HepG2 (cell line): ENCODE results near the gene PPP1R15B. TPM values are rescaled to one million over a fixed set of nuclear protein-coding genes. Genes with fewer than 3 reads are reported as not detected.

Source experiments
- ATAC-seq: fragments of 200-7000 bp; cut with Tn5 transposase; 3 replicates; pipeline ENCODE4 v1.9.1; 2020; ENCODE audit warnings: mild to moderate bottlenecking, moderate library complexity
- BruUV-seq: library from RNA; stranded (reverse); fragments of 400-500 nt; replicated peaks from 2 replicates; lab custom pipeline; 2021; lab: Mats Ljungman, UMichigan
- CTCF ChIA-PET: fragments of 300-600 bp; formaldehyde crosslinking; extraction: SDS; loops from one replicate; lab custom pipeline; 2021; ENCODE audit warnings: low total read pairs, inconsistent platforms, low intra/inter-chr PET ratio; lab: Yijun Ruan, JAX
- POLR2A ChIA-PET: fragments of 350-600 bp; sonication (Branson Sonifier 250); formaldehyde crosslinking; loops from one replicate; lab custom pipeline; 2020; ENCODE audit warnings: antibody characterized with exemption, inconsistent platforms; lab: Yijun Ruan, JAX
- DNase-seq: peaks from one replicate; pipeline ENCODE4 v3.0.0-alpha.2; 2015; ENCODE audit warnings: low spot score
- FAIRE-seq: peaks from 3 replicates; lab custom pipeline; 2011; peaks lifted over from hg19 to GRCh38; lab: Jason Lieb, UNC
- H2AFZ ChIP-seq: one replicate; pipeline ENCODE4 v1.6.1; 2011; ENCODE audit warnings: low read length, inconsistent platforms
- H3K27ac ChIP-seq: fragments of 300-600 bp; 3 replicates; pipeline ENCODE4 v1.8.0; 2011; ENCODE audit warnings: mixed run types, mild to moderate bottlenecking, mixed read lengths, low read length, inconsistent platforms; ENCODE audit not compliant: insufficient read depth; ENCODE audit errors: extremely low read length
- H3K27me3 ChIP-seq, 2 experiments: fragments of 200-600 bp in 1 of 2; 2 replicates in 1 of 2; 3 replicates in 1 of 2; pipeline versions ENCODE4 v1.6.0 to v1.8.0; 2011; ENCODE audit warnings: low read length in 2 of 2, mild to moderate bottlenecking in 2 of 2, moderate library complexity in 2 of 2, inconsistent platforms in 1 of 2; ENCODE audit not compliant: insufficient read depth in 2 of 2, control insufficient read depth in 1 of 2
- H3K36me3 ChIP-seq, 2 experiments: fragments of 200-600 bp in 1 of 2; replicated peaks in 1 of 2; 2 replicates in 1 of 2; 3 replicates in 1 of 2; pipeline versions ENCODE4 v1.5.1 to v1.8.0; 2011; ENCODE audit warnings: low read length in 2 of 2, inconsistent platforms in 1 of 2; ENCODE audit not compliant: insufficient read depth in 2 of 2, control insufficient read depth in 1 of 2
- H3K4me1 ChIP-seq: 2 replicates; pipeline ENCODE4 v1.5.1; 2012; ENCODE audit warnings: low read length, inconsistent platforms; ENCODE audit not compliant: insufficient read depth
- H3K4me2 ChIP-seq: 2 replicates; pipeline ENCODE4 v1.6.0; 2011; ENCODE audit warnings: low read depth, low read length, inconsistent platforms
- H3K4me3 ChIP-seq, 3 experiments: fragments of 200-600 bp in 1 of 3; sonication (generic), shearing (Covaris generic) in 1 of 3; replicated peaks in 1 of 3; 2 replicates each; pipeline ENCODE4 v1.5.1; 2011 to 2016; ENCODE audit warnings: low read length in 3 of 3, inconsistent platforms in 2 of 3, low read depth in 2 of 3, mild to moderate bottlenecking in 2 of 3, control low read depth in 1 of 3, mixed read lengths in 1 of 3; ENCODE audit not compliant: insufficient read depth in 1 of 3
- H3K79me2 ChIP-seq: one replicate; pipeline ENCODE4 v1.6.1; 2011; ENCODE audit warnings: low read length, inconsistent platforms; ENCODE audit not compliant: insufficient read depth
- H3K9ac ChIP-seq: 2 replicates; pipeline ENCODE4 v1.6.0; 2011; ENCODE audit warnings: mild to moderate bottlenecking, low read depth, low read length, inconsistent platforms; ENCODE audit not compliant: insufficient read depth
- H3K9me3 ChIP-seq: 2 replicates; pipeline ENCODE4 v1.5.1; 2012; ENCODE audit warnings: mild to moderate bottlenecking, low read length
- H4K20me1 ChIP-seq: 2 replicates; pipeline ENCODE4 v1.6.0; 2011; ENCODE audit warnings: inconsistent platforms, mild to moderate bottlenecking, low read length, moderate library complexity; ENCODE audit not compliant: insufficient read depth
- ARNT ChIP-seq: fragments of 450-650 bp; IDR thresholded peaks from 2 replicates; pipeline ENCODE4 v1.6.1; 2017
- ARNTL ChIP-seq: sonication (generic); formaldehyde crosslinking; IDR thresholded peaks from 2 replicates; pipeline ENCODE4 v1.4.0; 2020; ENCODE audit warnings: mild to moderate bottlenecking, missing genetic modification reagents
- CEBPB ChIP-seq: IDR thresholded peaks from 2 replicates; pipeline ENCODE4 v1.6.1; 2011; ENCODE audit warnings: low read depth, low read length, improper control_type of control experiment, borderline replicate concordance
- EZH2 ChIP-seq: conservative IDR thresholded peaks from 2 replicates; pipeline ENCODE4 v1.6.1; 2012; ENCODE audit warnings: mild to moderate bottlenecking, low read depth, low read length, moderate library complexity
- FOSL1 ChIP-seq: sonication (generic); formaldehyde crosslinking; IDR thresholded peaks from 2 replicates; pipeline ENCODE4 v1.9.0; 2021; ENCODE audit warnings: missing genetic modification reagents, borderline replicate concordance
- GLI4 ChIP-seq: sonication (generic); formaldehyde crosslinking; IDR thresholded peaks from 2 replicates; pipeline ENCODE4 v1.5.1; 2020; ENCODE audit warnings: missing genetic modification reagents, mild to moderate bottlenecking, moderate library complexity, borderline replicate concordance
- HES4 ChIP-seq: sonication (generic); formaldehyde crosslinking; IDR thresholded peaks from 2 replicates; pipeline ENCODE4 v1.9.0; 2021; ENCODE audit warnings: mild to moderate bottlenecking, missing genetic modification reagents, borderline replicate concordance
- HHEX ChIP-seq: IDR thresholded peaks from 2 replicates; pipeline ENCODE4 v1.6.1; 2016; ENCODE audit warnings: control low read depth
- HMG20A ChIP-seq: IDR thresholded peaks from 2 replicates; pipeline ENCODE4 v1.6.1; 2016; ENCODE audit warnings: borderline replicate concordance
- MAFG ChIP-seq: sonication (generic); formaldehyde crosslinking; IDR thresholded peaks from 2 replicates; pipeline ENCODE4 v1.5.1; 2020; ENCODE audit warnings: mild to moderate bottlenecking, missing genetic modification reagents
- MIXL1 ChIP-seq: IDR thresholded peaks from 2 replicates; pipeline ENCODE4 v1.6.1; 2016
- PHF5A ChIP-seq: IDR thresholded peaks from one replicate; pipeline ENCODE4 v1.6.1; 2018; ENCODE audit warnings: low read depth, missing genetic modification reagents; ENCODE audit not compliant: unreplicated experiment
- POLR2AphosphoS5 ChIP-seq: IDR thresholded peaks from 2 replicates; pipeline ENCODE4 v1.6.1; 2012; ENCODE audit warnings: low read depth, low read length
- RBFOX2 ChIP-seq: fragments of 200-400 bp; formaldehyde crosslinking; IDR thresholded peaks from 2 replicates; pipeline ENCODE4 v1.6.1; 2017; ENCODE audit warnings: low read depth, mild to moderate bottlenecking, low read length
- STAT6 ChIP-seq: sonication (generic); formaldehyde crosslinking; IDR thresholded peaks from 2 replicates; pipeline ENCODE4 v1.4.0; 2020; ENCODE audit warnings: missing genetic modification reagents, mild to moderate bottlenecking, borderline replicate concordance
- ZBTB44 ChIP-seq: sonication (generic); formaldehyde crosslinking; IDR thresholded peaks from 2 replicates; pipeline ENCODE4 v1.4.0; 2020; ENCODE audit warnings: missing genetic modification reagents
- ZNF484 ChIP-seq: sonication (generic); formaldehyde crosslinking; IDR thresholded peaks from 2 replicates; pipeline ENCODE4 v1.5.1; 2020; ENCODE audit warnings: mild to moderate bottlenecking, low read depth, missing genetic modification reagents, borderline replicate concordance
- ZNF550 ChIP-seq: sonication (generic); formaldehyde crosslinking; IDR thresholded peaks from 2 replicates; pipeline ENCODE4 v1.4.0; 2020; ENCODE audit warnings: mild to moderate bottlenecking, missing genetic modification reagents, borderline replicate concordance
- ZNF781 ChIP-seq: sonication (generic); formaldehyde crosslinking; IDR thresholded peaks from 2 replicates; pipeline ENCODE4 v1.5.1; 2020; ENCODE audit warnings: borderline replicate concordance, mild to moderate bottlenecking, missing genetic modification reagents; ENCODE audit errors: not compliant biosample characterization
- WGBS: methylation state at CpG from one replicate; pipeline ENCODE4 v1.1.6; 2017; ENCODE audit warnings: low lambda C conversion rate; 5-methylcytosine and 5-hydroxymethylcytosine counted together
- in situ Hi-C: cut with HindIII; loops from 2 replicates; pipeline ENCODE4 v1.10.0; 2017; ENCODE audit warnings: low pct_unique_long_range_greater_than_20kb; ENCODE audit not compliant: extremely low pct_ligation_motif_present
- intact Hi-C: fragments of 100-400 bp; cut with micrococcal nuclease; formaldehyde crosslinking; loops from one replicate; pipeline ENCODE4 v1.10.0; 2022; ENCODE audit not compliant: unreplicated experiment
- polyA plus RNA-seq, 8 experiments: library from polyadenylated mRNA; depleted of rRNA in 3 of 8; stranded (reverse) in 7 of 8; unstranded in 1 of 8; fragments of >200 nt; fragmentation: Illumina TruSeq in 4 of 8; extraction: Trizol in 4 of 8; gene quantifications; 2 replicates each; pipeline versions ENCODE4 v1.2.1 to v1.2.3, GENCODE V29; 2011 to 2016; ENCODE audit warnings: low read depth in 4 of 8, missing spikeins in 1 of 8, mixed read lengths in 1 of 8; ENCODE audit not compliant: insufficient read depth in 1 of 8
- total RNA-seq, 5 experiments: library from RNA; depleted of rRNA; stranded (reverse); fragments of >200 nt; fragmentation: Illumina TruSeq; extraction: Trizol; gene quantifications; 2 replicates each; pipeline ENCODE4 v1.2.3, GENCODE V29; 2016; ENCODE audit warnings: low read depth in 1 of 5

PPP1R15B gene
- total and polyA plus RNA-seq, 2 of the 13 experiments (the other 11 are each of a cell fraction or from before 2014, with no cell fraction given): 13.4 to 23.8 TPM

GRCh38 chr1:204455831-204456145, 44.2 kb upstream of the PPP1R15B start:
- Histone ChIP-seq H3K79me2 (no peaks in the 10 kb centered on the region), H3K27me3 (no peaks in the 10 kb centered on the region), H4K20me1 (no peaks in the 10 kb centered on the region), H3K4me2 (no peak overlapping the region), H3K9me3 (no peaks in the 10 kb centered on the region), H3K36me3 (peaks cover 4 to 8% of the 10 kb centered on the region in 2 experiments; a peak in 3 of 5 replicates), H3K9ac (no peak overlapping the region), H2AFZ (no peak overlapping the region), H3K27ac (no peak overlapping the region), H3K4me3 (no peak overlapping the region), H3K4me1 (peaks cover 7% of the 10 kb centered on the region)
- ChIA-PET CTCF (no interaction called here), POLR2A (no interaction called here)
- FAIRE-seq (no peak), DNase-seq (no peak), ATAC-seq (no peak)
- BruUV-seq: no TSS peak
- in situ Hi-C loops: no loop called here
- intact Hi-C loops: no loop called here
- TF ChIP-seq ZNF550: no peak
- no peak for TF ChIP-seq STAT6 (CRISPR knock-in tag)
- TF ChIP-seq CEBPB: no peak
- TF ChIP-seq MIXL1 (CRISPR knock-in tag): no peak
- TF ChIP-seq EZH2: no peak
- TF ChIP-seq ZNF484 (CRISPR knock-in tag): no peak
- TF ChIP-seq ARNT: no peak
- no peak for TF ChIP-seq HHEX
- no peak for TF ChIP-seq PHF5A (CRISPR knock-in tag)
- TF ChIP-seq MAFG (CRISPR knock-in tag): no peak
- TF ChIP-seq HMG20A (CRISPR knock-in tag): no peak
- no peak for TF ChIP-seq RBFOX2
- no peak for TF ChIP-seq ZNF781 (CRISPR knock-in tag)
- TF ChIP-seq POLR2AphosphoS5: no peak
- TF ChIP-seq GLI4 (CRISPR knock-in tag): no peak
- no peak for TF ChIP-seq HES4 (CRISPR knock-in tag)
- no peak for TF ChIP-seq ZBTB44
- no peak for TF ChIP-seq ARNTL (CRISPR knock-in tag)
- TF ChIP-seq FOSL1 (CRISPR knock-in tag): no peak
- 97% methylated on average over 9 of the region's 9 CpGs for WGBS
